ENCODE data around the gene TEN1. TPM values are rescaled to one million over a fixed set of nuclear protein-coding genes. Genes with fewer than 3 reads are reported as not detected.

The TEN1 gene
- polyA plus RNA-seq, 4 donors = 19.0 to 32.8 (median 27.4) TPM

GRCh38 chr17:76005263-76006149, 26.5 kb downstream of the TEN1 start:
- DNase-seq (ENCODE audit: low read depth in 4 of 4, low spot score in 2 of 4) = no peak

- DNase-seq (ENCODE audit: low read depth in 4 of 4, low spot score in 2 of 4) = no peak
Observed at GRCh38 chr17:76007131-76007849, 28.2 kb downstream of the TEN1 start.

GRCh38 chr17:76007850-76008165, 28.8 kb downstream of the TEN1 start:
- DNase-seq (ENCODE audit: low read depth in 4 of 4, low spot score in 2 of 4) = no peak

- no peak for DNase-seq (ENCODE audit: low read depth in 4 of 4, low spot score in 2 of 4)
Observed at GRCh38 chr17:76008208-76008607, 29.2 kb downstream of the TEN1 start.

- no peak for DNase-seq (ENCODE audit: low read depth in 4 of 4, low spot score in 2 of 4)
Observed at GRCh38 chr17:76008630-76009425, 29.8 kb downstream of the TEN1 start.

GRCh38 chr17:76009447-76009846, 30.4 kb downstream of the TEN1 start:
- DNase-seq (ENCODE audit: low read depth in 4 of 4, low spot score in 2 of 4) = no peak

- DNase-seq (ENCODE audit: low read depth in 4 of 4, low spot score in 2 of 4) = no peak
Observed at GRCh38 chr17:76009969-76010661, 31.1 kb downstream of the TEN1 start.

GRCh38 chr17:76011951-76012350, 32.9 kb downstream of the TEN1 start:
- no peak for DNase-seq (ENCODE audit: low read depth in 4 of 4, low spot score in 2 of 4)

GRCh38 chr17:76013377-76013932, 34.4 kb downstream of the TEN1 start:
- DNase-seq (ENCODE audit: low read depth in 4 of 4, low spot score in 2 of 4) = no peak

- DNase-seq (ENCODE audit: low read depth in 4 of 4, low spot score in 2 of 4) = peak in 1 of 4 donors; percentile 62
Observed at GRCh38 chr17:76014100-76014924, 35.3 kb downstream of the TEN1 start.

- no peak for DNase-seq (ENCODE audit: low read depth in 4 of 4, low spot score in 2 of 4)
Observed at GRCh38 chr17:76014925-76015261, 35.9 kb downstream of the TEN1 start.

GRCh38 chr17:76017481-76018339, 38.7 kb downstream of the TEN1 start:
- no peak for DNase-seq (ENCODE audit: low read depth in 4 of 4, low spot score in 2 of 4)

- no peak for DNase-seq (ENCODE audit: low read depth in 4 of 4, low spot score in 2 of 4)
Observed at GRCh38 chr17:76018340-76018680, 39.3 kb downstream of the TEN1 start.

- DNase-seq (ENCODE audit: low read depth in 4 of 4, low spot score in 2 of 4) = no peak
Observed at GRCh38 chr17:76018801-76019200, 39.8 kb downstream of the TEN1 start.

- no peak for DNase-seq (ENCODE audit: low read depth in 4 of 4, low spot score in 2 of 4)
Observed at GRCh38 chr17:76019833-76020467, 40.9 kb downstream of the TEN1 start.

- no peak for DNase-seq (ENCODE audit: low read depth in 4 of 4, low spot score in 2 of 4)
Observed at GRCh38 chr17:76022285-76022684, 43.2 kb downstream of the TEN1 start.

- no peak for DNase-seq (ENCODE audit: low read depth in 4 of 4, low spot score in 2 of 4)
Observed at GRCh38 chr17:76022973-76023899, 44.2 kb downstream of the TEN1 start.

All from left renal cortex interstitium (tissue), 4 donors.